Osteocyte (in vitro differentiated cells): ENCODE results near the gene ZNF8. TPM values are rescaled to one million over a fixed set of nuclear protein-coding genes. Genes with fewer than 3 reads are reported as not detected.

Source experiments
- DNase-seq: peaks from one replicate; pipeline ENCODE4 v3.0.0; 2021; ENCODE audit warnings: mixed read lengths; ENCODE audit not compliant: unreplicated experiment; ENCODE audit errors: extremely low spot score
- H3K27ac Mint-ChIP-seq: one replicate; pipeline ENCODE4 v1.8.0; 2021; ENCODE audit warnings: mild to moderate bottlenecking, mixed read lengths; ENCODE audit not compliant: unreplicated experiment
- H3K27me3 Mint-ChIP-seq: one replicate; pipeline ENCODE4 v1.8.0; 2021; ENCODE audit warnings: mixed read lengths; ENCODE audit not compliant: unreplicated experiment
- H3K36me3 Mint-ChIP-seq: one replicate; pipeline ENCODE4 v1.8.0; 2021; ENCODE audit warnings: mixed read lengths; ENCODE audit not compliant: unreplicated experiment
- H3K4me1 Mint-ChIP-seq: one replicate; pipeline ENCODE4 v1.8.0; 2021; ENCODE audit warnings: mixed read lengths; ENCODE audit not compliant: unreplicated experiment
- H3K4me3 Mint-ChIP-seq: one replicate; pipeline ENCODE4 v1.8.0; 2021; ENCODE audit warnings: mild to moderate bottlenecking, moderate library complexity, mixed read lengths; ENCODE audit not compliant: unreplicated experiment
- H3K9me3 Mint-ChIP-seq: one replicate; pipeline ENCODE4 v1.8.0; 2021; ENCODE audit warnings: mixed read lengths; ENCODE audit not compliant: unreplicated experiment
- CTCF ChIP-seq: fragments of 200-600 bp; sonication (generic); IDR thresholded peaks from 2 replicates; pipeline ENCODE4 v1.5.0; 2021; ENCODE audit warnings: antibody characterized with exemption, mild to moderate bottlenecking, moderate library complexity
- microRNA-seq: library from miRNA; unstranded; fragments of <30 nt; microRNA quantifications from one replicate; pipeline ENCODE4 v1.1.0, GENCODE V29; 2020; ENCODE audit not compliant: unreplicated experiment
- total RNA-seq: library from RNA; stranded (reverse); gene quantifications from 2 replicates; pipeline ENCODE4 v1.2.1, GENCODE V29; 2021

Gene ZNF8
- total RNA-seq, 1 donor from 2014 or later: 10.7 TPM

DNA sequence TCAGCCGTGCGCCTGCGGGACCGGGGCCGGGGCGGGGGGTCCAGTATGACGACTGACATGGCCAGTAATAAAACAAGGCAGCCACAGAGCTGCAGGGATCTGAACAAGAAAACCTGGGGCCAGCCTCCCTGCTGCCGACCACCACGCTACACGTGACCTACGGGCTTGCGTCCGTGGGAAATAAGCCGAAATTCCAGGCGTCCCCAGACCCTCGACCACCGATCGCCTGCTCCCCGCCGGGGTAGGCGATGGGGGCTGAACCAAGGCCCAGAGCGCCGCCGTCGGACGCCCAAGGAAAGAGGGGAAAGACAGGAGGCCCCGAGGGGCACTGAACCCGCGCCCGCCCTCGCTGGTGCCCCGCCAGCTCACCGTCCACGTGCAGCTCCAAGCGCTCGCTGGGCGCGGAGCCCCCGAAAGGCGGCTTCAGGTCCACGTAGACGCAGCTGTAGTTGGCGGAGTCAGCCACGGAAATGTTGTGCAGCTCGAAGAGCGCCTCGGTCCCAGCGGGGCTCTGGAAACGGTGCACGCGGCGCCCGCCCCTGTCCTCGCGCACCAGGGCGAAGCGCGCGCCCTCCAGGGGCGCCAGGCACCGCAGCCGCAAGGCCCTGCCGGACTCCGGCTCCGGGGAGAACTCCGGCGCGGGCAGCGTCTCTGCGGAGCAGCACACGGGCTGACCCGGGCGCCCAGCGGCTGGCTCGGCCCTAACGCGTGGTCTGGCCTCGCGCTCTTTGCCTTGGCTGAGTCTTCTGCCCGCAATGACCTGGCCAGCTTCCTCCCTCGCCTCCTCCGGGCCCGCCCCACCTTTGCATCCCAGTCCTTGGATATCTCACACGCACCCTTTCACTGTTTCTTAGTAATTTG lies 71.5 kb downstream of the ZNF8 start:
- Mint-ChIP-seq H3K9me3 (no peaks in the 10 kb centered on the region), H3K4me3 (no peak overlapping the region), H3K27ac (no peak overlapping the region), H3K36me3 (peaks cover 10% of the 10 kb centered on the region), H3K27me3 (no peaks in the 10 kb centered on the region), H3K4me1 (peaks cover 29% of the 10 kb centered on the region)
- no peak for DNase-seq
- TF ChIP-seq CTCF: no peak

DNA sequence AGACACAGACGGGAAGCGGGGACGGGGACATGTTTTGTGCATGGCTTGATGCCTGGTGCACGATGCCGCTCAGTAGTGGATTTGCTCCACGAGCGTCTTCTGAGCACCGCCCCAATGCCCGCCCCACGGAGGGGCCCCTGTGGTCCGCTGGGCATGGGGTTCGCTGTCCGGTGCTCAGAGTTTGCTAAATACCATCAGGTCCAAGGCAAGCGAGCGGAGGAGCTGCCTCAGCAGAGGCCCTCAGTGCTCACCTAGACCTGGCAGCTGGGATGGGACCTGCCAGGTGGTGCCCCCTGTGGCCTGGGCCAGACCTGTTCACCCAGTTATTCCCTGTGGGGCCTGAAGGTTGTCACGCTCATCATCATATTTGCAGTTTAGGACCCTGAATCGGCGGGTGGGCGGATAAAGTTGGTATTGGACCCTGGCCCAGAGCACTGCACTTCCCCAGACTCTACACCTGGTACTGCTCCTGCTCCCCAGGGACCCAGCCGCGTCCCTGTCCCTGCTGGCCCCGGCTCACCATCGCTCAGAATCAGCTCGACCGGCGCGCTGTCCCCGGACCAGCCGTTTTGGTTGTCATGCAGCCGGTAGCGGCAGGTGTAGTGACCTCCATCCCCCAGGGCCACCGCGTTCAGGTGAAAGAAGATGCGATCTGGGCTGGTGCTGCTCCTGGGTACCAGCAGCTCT lies 72.3 kb downstream of the ZNF8 start:
- H3K36me3 Mint-ChIP-seq: peaks cover 10% of the 10 kb centered on the region
- no peak overlapping the region for H3K27ac Mint-ChIP-seq
- no peak for TF ChIP-seq CTCF
- H3K4me3 Mint-ChIP-seq: no peak overlapping the region
- no peak for DNase-seq
- no peaks in the 10 kb centered on the region for H3K9me3 Mint-ChIP-seq
- H3K4me1 Mint-ChIP-seq: peaks cover 22% of the 10 kb centered on the region
- H3K27me3 Mint-ChIP-seq: no peaks in the 10 kb centered on the region

- Mint-ChIP-seq H3K9me3 (no peaks in the 10 kb centered on the region), H3K27ac (no peak overlapping the region), H3K27me3 (no peaks in the 10 kb centered on the region), H3K36me3 (peaks cover 10% of the 10 kb centered on the region), H3K4me3 (no peak overlapping the region), H3K4me1 (peaks cover 18% of the 10 kb centered on the region)
- no peak for DNase-seq
- TF ChIP-seq CTCF: no peak
These were observed 72.8 kb downstream of the ZNF8 start for GRCh38 chr19:58351558-58351878.

- no peak overlapping the region for H3K4me3 Mint-ChIP-seq
- H3K27me3 Mint-ChIP-seq: no peaks in the 10 kb centered on the region
- DNase-seq: no peak
- H3K4me1 Mint-ChIP-seq: peaks cover 14% of the 10 kb centered on the region
- no peak overlapping the region for H3K27ac Mint-ChIP-seq
- peaks cover 10% of the 10 kb centered on the region for H3K36me3 Mint-ChIP-seq
- TF ChIP-seq CTCF: no peak
- no peaks in the 10 kb centered on the region for H3K9me3 Mint-ChIP-seq
These were observed 73.4 kb downstream of the ZNF8 start for GRCh38 chr19:58351990-58352755.

Small RNAs within 50 kb of the gene (microRNA-seq; reads per million reads assigned to microRNA genes)
- gene MIR6806: not detected

Other genes with a start within 250 kb of the ZNF8 start
- 0.57 TPM in 1 of 2 replicates, not detected in the other for gene ZSCAN1, start 244.9 kb upstream of the ZNF8 start, total RNA-seq
- 5.5 and 5.9 TPM in 2 replicates for gene ZNF135, start 219.7 kb upstream of the ZNF8 start, total RNA-seq
- 47.2 and 50.7 TPM in 2 replicates for gene ZSCAN18, start 180.7 kb upstream of the ZNF8 start, total RNA-seq
- gene ZNF329, start 128.2 kb upstream of the ZNF8 start, total RNA-seq: 10.0 and 10.3 TPM in 2 replicates
- gene ZNF274, start 95.9 kb upstream of the ZNF8 start, total RNA-seq: 14.6 and 17.2 TPM in 2 replicates
- gene ZNF544, start 50.0 kb upstream of the ZNF8 start, total RNA-seq: 25.2 and 25.7 TPM in 2 replicates
- gene ERVK3-1, start 26.4 kb downstream of the ZNF8 start, total RNA-seq: 28.7 and 36.2 TPM in 2 replicates
- gene ZSCAN22, start 48.0 kb downstream of the ZNF8 start, total RNA-seq: 3.7 and 4.1 TPM in 2 replicates
- 39.8 and 40.0 TPM in 2 replicates for gene A1BG, start 74.5 kb downstream of the ZNF8 start, total RNA-seq
- gene ZNF497, start 83.8 kb downstream of the ZNF8 start, total RNA-seq: 1.4 and 2.7 TPM in 2 replicates
- gene ZNF837, start 102.1 kb downstream of the ZNF8 start, total RNA-seq: 2.5 and 3.0 TPM in 2 replicates
- gene RPS5, start 108.3 kb downstream of the ZNF8 start, total RNA-seq: 933 and 942 TPM in 2 replicates
- not detected in 2 replicates for gene RNF225, start 116.7 kb downstream of the ZNF8 start, total RNA-seq
- 11.8 and 12.1 TPM in 2 replicates for gene ZNF584, start 129.7 kb downstream of the ZNF8 start, total RNA-seq
- gene ZNF132, start 161.2 kb downstream of the ZNF8 start, total RNA-seq: 0.71 and 1.2 TPM in 2 replicates
- 7.4 and 8.2 TPM in 2 replicates for gene ZNF324B, start 172.7 kb downstream of the ZNF8 start, total RNA-seq
- gene ZNF324, start 188.1 kb downstream of the ZNF8 start, total RNA-seq: 12.9 and 14.8 TPM in 2 replicates
- 15.5 and 15.9 TPM in 2 replicates for gene ZNF446, start 197.4 kb downstream of the ZNF8 start, total RNA-seq
- 7.5 and 8.8 TPM in 2 replicates for gene SLC27A5, start 233.0 kb downstream of the ZNF8 start, total RNA-seq
- 16.7 and 17.2 TPM in 2 replicates for gene ZBTB45, start 240.9 kb downstream of the ZNF8 start, total RNA-seq